Neural crest cell (in vitro differentiated cells): ENCODE measurements around the gene CFP. TPM values are rescaled to one million over a fixed set of nuclear protein-coding genes. Genes with fewer than 3 reads are reported as not detected.

Source experiments
- microRNA-seq: library from miRNA; unstranded; fragments of <30 nt; microRNA quantifications from one replicate; pipeline ENCODE4, GENCODE V29; 2020
- total RNA-seq: library from RNA; stranded (reverse); gene quantifications from 2 replicates; pipeline ENCODE4 v1.2.1, GENCODE V29; 2021

The CFP gene
- total RNA-seq, 1 donor from 2014 or later, result 1.6 TPM

Small RNAs within 50 kb of the gene (microRNA-seq; reads per million reads assigned to microRNA genes)
- not detected for gene MIR4769

Other genes starting within 250 kb of the CFP start
- gene ZNF41, start 146.7 kb downstream of the CFP start, total RNA-seq, result 7.1 and 7.8 TPM in 2 replicates
- 55.7 and 56.3 TPM in 2 replicates for gene ARAF, start 68.7 kb downstream of the CFP start, total RNA-seq
- 63.8 and 69.4 TPM in 2 replicates for gene TIMP1, start 47.5 kb downstream of the CFP start, total RNA-seq
- 4.5 and 4.9 TPM in 2 replicates for gene SYN1, start 10.1 kb downstream of the CFP start, total RNA-seq
- 24.6 and 27.4 TPM in 2 replicates for gene ELK1, start 20.6 kb upstream of the CFP start, total RNA-seq
- 93.7 and 95.7 TPM in 2 replicates for gene UXT, start 29.2 kb upstream of the CFP start, total RNA-seq
- gene ZNF81, start 207.0 kb upstream of the CFP start, total RNA-seq, result 10.1 and 12.3 TPM in 2 replicates